Stomach (tissue), 9 donors: ENCODE results near the gene MAIP1. TPM values are rescaled to one million over a fixed set of nuclear protein-coding genes. Genes with fewer than 3 reads are reported as not detected.
A peak's percentile ranks its signal among the peaks of the same experiment; 100 is the strongest.

Experiments
- DNase-seq, 2 donors: peaks; one replicate each; pipeline versions ENCODE4 v3.0.0 to v3.0.0-alpha.2; 2013 to 2019
- H3K27ac ChIP-seq, 5 donors: fragments of 200-600 bp in 4 of 5; sonication (generic) in 4 of 5; one replicate each; pipeline ENCODE4 v1.5.1; 2013 to 2019; ENCODE audit warnings: mild to moderate bottlenecking in 1 of 5, moderate library complexity in 1 of 5
- H3K27me3 ChIP-seq, 3 donors: fragments of 200-600 bp; sonication (generic); one replicate each; pipeline ENCODE4 v1.5.1; 2017 to 2019; ENCODE audit warnings: mixed run types in 1 of 3
- H3K36me3 ChIP-seq, 4 donors: fragments of 200-600 bp; sonication (generic); 1 replicate in 3 of 4; 2 replicates in 1 of 4; pipeline ENCODE4 v1.5.1; 2016 to 2019
- H3K4me1 ChIP-seq, 4 donors: fragments of 200-600 bp; sonication (generic); one replicate each; pipeline ENCODE4 v1.5.1; 2016 to 2019
- H3K4me3 ChIP-seq, 4 donors: fragments of 200-600 bp; sonication (generic) in 3 of 4; one replicate each; pipeline ENCODE4 v1.5.1; 2016 to 2019; ENCODE audit warnings: mild to moderate bottlenecking in 1 of 4
- H3K9me3 ChIP-seq, 4 donors: fragments of 200-600 bp; sonication (generic); one replicate each; pipeline ENCODE4 v1.5.1; 2016 to 2019
- CTCF ChIP-seq, 7 experiments: fragments of 450-650 bp in 4 of 7; fragments of 200-600 bp in 3 of 7; sonication (generic) in 3 of 7; IDR thresholded peaks; one replicate each; pipeline ENCODE4 v1.5.1; 2016 to 2019; ENCODE audit warnings: antibody characterized with exemption in 7 of 7, control low read depth in 2 of 7, mild to moderate bottlenecking in 1 of 7
- EP300 ChIP-seq: sonication (generic); formaldehyde crosslinking; IDR thresholded peaks from one replicate; pipeline ENCODE4 v1.6.1; 2017; ENCODE audit warnings: antibody characterized with exemption
- POLR2A ChIP-seq, 4 donors: fragments of 450-650 bp; IDR thresholded peaks; one replicate each; pipeline ENCODE4 v1.6.1; 2016; ENCODE audit warnings: antibody characterized with exemption in 4 of 4, control low read depth in 2 of 4, mild to moderate bottlenecking in 1 of 4, moderate library complexity in 1 of 4
- POLR2AphosphoS5 ChIP-seq, 3 donors: sonication (generic); formaldehyde crosslinking; IDR thresholded peaks; one replicate each; pipeline ENCODE4 v1.6.1; 2016; ENCODE audit warnings: antibody characterized with exemption in 3 of 3
- WGBS, 5 donors: extraction: QIAGEN DNeasy Blood & Tissue Kit in 3 of 5; methylation state at CpG; one replicate each; pipeline versions ENCODE4 v1.1.5 to v1.1.7; 2013 to 2018; 5-methylcytosine and 5-hydroxymethylcytosine counted together
- intact Hi-C: fragments of 100-400 bp; cut with DNase I; formaldehyde crosslinking; loops from one replicate; pipeline ENCODE4 v1.15.1; 2023; ENCODE audit warnings: low total_unique reads
- polyA plus RNA-seq, 3 donors: library from polyadenylated mRNA; stranded (reverse); fragments of 200-250 nt; gene quantifications; one replicate each; pipeline ENCODE4 v1.2.3, GENCODE V29; 2013
- total RNA-seq, 5 donors: library from RNA; depleted of rRNA; stranded (reverse); fragments of >200 nt; gene quantifications; one replicate each; pipeline versions ENCODE4 v1.1.0 to v1.2.3, GENCODE V29; 2014 to 2016
- donor health status: healthy with polysubstance abuse.
- donor health status: Bipolar disorder and iron deficiency.
- donor health status: healthy.

Gene MAIP1
- total and polyA plus RNA-seq, 8 donors: 7.0 to 30.4 (median 22.9) TPM; not detected in 1

GRCh38 chr2:199966976-199967375, 11.6 kb downstream of the MAIP1 start:
- TF ChIP-seq POLR2AphosphoS5 (IDR thresholded peaks at IDR 0.05): no peak
- TF ChIP-seq EP300: no peak
- TF ChIP-seq CTCF (IDR thresholded peaks at IDR 0.05): no peak
- TF ChIP-seq POLR2A (IDR thresholded peaks at IDR 0.05): no peak
- WGBS, 5 donors: 80 to 97% (median 93%) methylated on average over 1 of the region's 1 CpG
- no peaks in the 10 kb centered on the region for H3K27me3 ChIP-seq
- DNase-seq: no peak
- H3K9me3 ChIP-seq: no peaks in the 10 kb centered on the region
- no peaks in the 10 kb centered on the region for H3K4me1 ChIP-seq
- H3K36me3 ChIP-seq: peaks cover 16 to 71% (median 61%) of the 10 kb centered on the region in 4 donors
- H3K4me3 ChIP-seq: no peak overlapping the region
- H3K27ac ChIP-seq: no peak overlapping the region
- intact Hi-C loops: no loop called here

DNA sequence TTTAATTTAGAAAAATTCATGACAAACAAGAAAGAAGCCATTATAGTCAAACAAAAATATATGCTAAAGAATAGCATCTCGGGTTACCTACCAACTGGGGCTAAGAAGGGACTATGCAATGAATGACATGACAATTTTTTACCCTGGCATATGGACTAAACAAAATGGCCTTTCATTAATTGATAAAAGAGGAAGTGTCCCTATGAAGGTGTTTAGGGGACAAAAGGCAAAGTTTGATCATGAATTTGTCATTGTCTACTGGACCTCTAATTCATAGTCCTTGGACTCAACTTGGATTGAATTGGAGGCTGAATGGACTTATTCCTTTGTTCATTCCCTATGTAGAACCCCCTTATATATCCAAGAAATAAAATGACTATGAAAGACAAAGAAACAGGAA, 12.7 kb downstream of the MAIP1 start:
- 89 to 97% (median 93%) methylated on average over 1 of the region's 1 CpG for WGBS, 5 donors
- Histone ChIP-seq H3K36me3 (peaks cover 12 to 59% (median 49%) of the 10 kb centered on the region in 4 donors), H3K9me3 (no peaks in the 10 kb centered on the region), H3K4me1 (no peaks in the 10 kb centered on the region), H3K27me3 (no peaks in the 10 kb centered on the region), H3K4me3 (no peak overlapping the region), H3K27ac (no peak overlapping the region)
- TF ChIP-seq POLR2A (IDR thresholded peaks at IDR 0.05): no peak
- no peak for TF ChIP-seq CTCF (IDR thresholded peaks at IDR 0.05)
- no peak for TF ChIP-seq EP300
- no peak for TF ChIP-seq POLR2AphosphoS5 (IDR thresholded peaks at IDR 0.05)
- intact Hi-C loops: no loop called here
- DNase-seq: no peak

- TF ChIP-seq POLR2AphosphoS5 (IDR thresholded peaks at IDR 0.05) (no peak), EP300 (no peak), POLR2A (IDR thresholded peaks at IDR 0.05) (no peak), CTCF (IDR thresholded peaks at IDR 0.05) (no peak)
- H3K27ac ChIP-seq: no peak overlapping the region
- intact Hi-C loops: loop anchor here (5.0 kb wide), 1 partner anchor 500 kb away; no protein-coding TSS in a partner anchor
- no peak overlapping the region for H3K4me3 ChIP-seq
- 78 to 81% (median 79%) methylated on average over 6 of the region's 6 CpGs for WGBS, 5 donors
- DNase-seq: no peak
- H3K27me3 ChIP-seq: no peaks in the 10 kb centered on the region
- H3K36me3 ChIP-seq: peaks cover 0 to 20% (median 11%) of the 10 kb centered on the region in 4 donors
- H3K4me1 ChIP-seq: no peaks in the 10 kb centered on the region
- H3K9me3 ChIP-seq: no peaks in the 10 kb centered on the region
Observed at GRCh38 chr2:199972088-199972626, 16.8 kb downstream of the MAIP1 start.

DNA sequence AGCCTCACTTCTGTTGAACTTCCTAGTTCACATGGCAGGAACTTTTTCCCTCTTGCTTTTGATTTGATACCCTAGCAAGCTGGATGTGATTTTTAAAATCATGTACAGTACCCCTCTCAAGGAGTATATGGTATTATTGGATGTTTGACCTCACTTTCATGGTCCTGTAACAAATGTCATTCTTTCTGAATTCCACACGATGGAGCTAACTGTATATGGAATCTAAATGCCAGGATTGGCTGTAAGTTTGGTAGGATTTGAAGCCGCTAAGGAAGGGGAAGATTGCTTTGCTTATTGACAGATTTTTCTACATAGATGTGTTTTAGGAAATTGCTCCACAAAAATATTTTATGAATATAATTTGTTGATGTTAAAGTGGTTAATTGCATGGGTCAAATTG, 18.3 kb downstream of the MAIP1 start:
- WGBS, 5 donors: 15 to 20% (median 17%) methylated on average over 2 of the region's 2 CpGs

More for the DNA sequence above, 18.3 kb downstream of the MAIP1 start:
- TF ChIP-seq POLR2AphosphoS5 (IDR thresholded peaks at IDR 0.05): no peak
- TF ChIP-seq CTCF (IDR thresholded peaks at IDR 0.05): peak in 3 of 7 experiments; percentile 9 to 40 (median 34)
- Histone ChIP-seq H3K27ac (no peak overlapping the region), H3K9me3 (no peaks in the 10 kb centered on the region), H3K27me3 (no peaks in the 10 kb centered on the region), H3K4me3 (no peak overlapping the region), H3K4me1 (peaks cover 0 to 9% (median 0%) of the 10 kb centered on the region in 4 donors), H3K36me3 (peaks cover 0 to 20% (median 3%) of the 10 kb centered on the region in 4 donors)
- intact Hi-C loops: loop anchor here (5.0 kb wide), 1 partner anchor 499 kb away; no protein-coding TSS in a partner anchor
- peak in 1 of 2 donors; percentile 64 for DNase-seq
